OCI-LY1 (cell line): ENCODE data around the gene CACNG5.

Source experiments
- H2AFZ ChIP-seq: fragments of 200-600 bp; sonication (generic), shearing (Covaris generic); 2 replicates; pipeline ENCODE4 v1.6.0; 2014; ENCODE audit warnings: antibody characterized with exemption, mild to moderate bottlenecking, low read length
- H3F3A ChIP-seq: fragments of 200-600 bp; sonication (generic), shearing (Covaris generic); 2 replicates; pipeline ENCODE4 v1.6.0; 2014; ENCODE audit warnings: mild to moderate bottlenecking, antibody characterized with exemption, low read length, moderate library complexity; ENCODE audit not compliant: insufficient read depth
- H3K27ac ChIP-seq: fragments of 200-600 bp; sonication (generic); 2 replicates; pipeline ENCODE4 v1.5.1; 2014; ENCODE audit warnings: low read length, mixed run types, mild to moderate bottlenecking, low read depth; ENCODE audit not compliant: poor library complexity, severe bottlenecking
- H3K27me3 ChIP-seq: fragments of 200-600 bp; sonication (generic); 2 replicates; pipeline ENCODE4 v1.6.0; 2014; ENCODE audit warnings: antibody characterized with exemption, mild to moderate bottlenecking, low read length, moderate library complexity; ENCODE audit not compliant: insufficient read depth
- H3K36me3 ChIP-seq: fragments of 200-600 bp; sonication (generic); 2 replicates; pipeline ENCODE4 v1.6.1; 2014; ENCODE audit warnings: mild to moderate bottlenecking, antibody characterized with exemption, low read length, moderate library complexity, mixed read lengths; ENCODE audit not compliant: insufficient read depth
- H3K4me1 ChIP-seq: fragments of 200-600 bp; sonication (generic); 2 replicates; pipeline ENCODE4 v1.5.1; 2014; ENCODE audit warnings: mild to moderate bottlenecking, low read length, moderate library complexity; ENCODE audit not compliant: insufficient read depth, severe bottlenecking
- H3K4me2 ChIP-seq: fragments of 200-600 bp; sonication (generic), shearing (Covaris generic); 2 replicates; pipeline ENCODE4 v1.6.1; 2014; ENCODE audit warnings: low read length
- H3K4me3 ChIP-seq: fragments of 200-600 bp; sonication (generic); 2 replicates; pipeline ENCODE4 v1.5.1; 2014; ENCODE audit warnings: low read length, low read depth, mild to moderate bottlenecking, mixed read lengths; ENCODE audit not compliant: poor library complexity, severe bottlenecking
- H3K79me2 ChIP-seq: fragments of 200-600 bp; shearing (Covaris generic); 2 replicates; pipeline ENCODE4 v1.6.1; 2016; ENCODE audit warnings: mixed run types, low read length, mixed read lengths; ENCODE audit not compliant: insufficient read depth
- H3K9ac ChIP-seq: fragments of 200-600 bp; sonication (generic), shearing (Covaris generic); 2 replicates; pipeline ENCODE4 v1.6.1; 2014; ENCODE audit warnings: mild to moderate bottlenecking, low read length, mixed read lengths
- H3K9me2 ChIP-seq: fragments of 200-600 bp; sonication (generic), shearing (Covaris generic); 2 replicates; pipeline ENCODE4 v1.6.1; 2014; ENCODE audit warnings: low read depth, mild to moderate bottlenecking, low read length, mixed read lengths
- H3K9me3 ChIP-seq: fragments of 200-600 bp; shearing (Covaris generic); 2 replicates; pipeline ENCODE4 v1.6.1; 2014; ENCODE audit warnings: low read length, mixed read lengths
- H4K20me1 ChIP-seq: fragments of 200-600 bp; sonication (generic), shearing (Covaris generic); 2 replicates; pipeline ENCODE4 v1.6.0; 2016; ENCODE audit warnings: mild to moderate bottlenecking, low read length; ENCODE audit not compliant: insufficient read depth
- CTCF ChIP-seq: fragments of 200-600 bp; sonication (generic), shearing (Covaris generic); IDR thresholded peaks from 2 replicates; pipeline ENCODE4 v1.5.1; 2017; ENCODE audit warnings: mild to moderate bottlenecking, antibody characterized with exemption, low read length, moderate library complexity, mixed read lengths
- EZH2 ChIP-seq: fragments of 200-600 bp; sonication (generic), shearing (Covaris generic); IDR thresholded peaks from 2 replicates; pipeline ENCODE4 v1.8.0; 2017; ENCODE audit warnings: borderline replicate concordance, mixed run types, mild to moderate bottlenecking, antibody characterized with exemption, low read length, moderate library complexity, mixed read lengths

CACNG5 gene

GRCh38 chr17:66807182-66807581, 27.7 kb upstream of the CACNG5 start:
- Histone ChIP-seq H3K9me3 (no peaks in the 10 kb centered on the region), H3K36me3 (no peaks in the 10 kb centered on the region; the same call in 1 of the 2 replicates), H3K79me2 (no peaks in the 10 kb centered on the region), H3K4me1 (peaks cover 52% of the 10 kb centered on the region), H3K9me2 (no peaks in the 10 kb centered on the region), H3K27me3 (no peaks in the 10 kb centered on the region), H3K27ac (peak overlapping the region; percentile 37), H3K4me2 (no peak overlapping the region), H3K4me3 (no peak overlapping the region), H3K9ac (no peak overlapping the region), H2AFZ (no peak overlapping the region), H3F3A (no peaks in the 10 kb centered on the region), H4K20me1 (no peaks in the 10 kb centered on the region)
- TF ChIP-seq EZH2 (no peak), CTCF (no peak)

- H3K9ac ChIP-seq, result no peak overlapping the region
- no peak overlapping the region for H3K27ac ChIP-seq
- H3K9me3 ChIP-seq, result no peaks in the 10 kb centered on the region
- H3K36me3 ChIP-seq, result no peaks in the 10 kb centered on the region; the same call in 1 of the 2 replicates
- no peaks in the 10 kb centered on the region for H3K9me2 ChIP-seq
- no peak overlapping the region for H3K4me2 ChIP-seq
- no peaks in the 10 kb centered on the region for H3K27me3 ChIP-seq
- TF ChIP-seq EZH2 (no peak), CTCF (no peak)
- peaks cover 52% of the 10 kb centered on the region for H3K4me1 ChIP-seq
- no peaks in the 10 kb centered on the region for H3K79me2 ChIP-seq
- H2AFZ ChIP-seq, result no peak overlapping the region
- H4K20me1 ChIP-seq, result no peaks in the 10 kb centered on the region
- H3K4me3 ChIP-seq, result no peak overlapping the region
- H3F3A ChIP-seq, result no peaks in the 10 kb centered on the region
Measured at GRCh38 chr17:66809408-66809807, 25.5 kb upstream of the CACNG5 start.

- no peak overlapping the region for H3K9ac ChIP-seq
- H3K27ac ChIP-seq, result no peak overlapping the region
- no peak overlapping the region for H3K4me3 ChIP-seq
- H4K20me1 ChIP-seq, result no peaks in the 10 kb centered on the region
- no peak overlapping the region for H3K4me2 ChIP-seq
- H3K4me1 ChIP-seq, result peaks cover 43% of the 10 kb centered on the region
- H3K9me2 ChIP-seq, result no peaks in the 10 kb centered on the region
- H2AFZ ChIP-seq, result no peak overlapping the region
- H3K79me2 ChIP-seq, result no peaks in the 10 kb centered on the region
- TF ChIP-seq CTCF, result no peak
- TF ChIP-seq EZH2, result no peak
- no peaks in the 10 kb centered on the region for H3F3A ChIP-seq
- no peaks in the 10 kb centered on the region for H3K9me3 ChIP-seq
- no peaks in the 10 kb centered on the region for H3K27me3 ChIP-seq
- no peaks in the 10 kb centered on the region for H3K36me3 ChIP-seq
Measured at GRCh38 chr17:66810951-66811682, 23.8 kb upstream of the CACNG5 start.
